Astrocyte (in vitro differentiated cells and primary cell): Measurements from ENCODE around the gene XPO6.

ENCODE experiments used
- CTCF ChIP-seq: IDR thresholded peaks from 2 replicates; pipeline ENCODE4 v1.5.1; 2011; ENCODE audit warnings: low read depth, mild to moderate bottlenecking, inconsistent platforms, low read length, moderate library complexity; ENCODE audit not compliant: insufficient read depth
- EZH2 ChIP-seq: IDR thresholded peaks from 2 replicates; pipeline ENCODE4 v1.6.1; 2012; ENCODE audit warnings: mild to moderate bottlenecking, low read length, inconsistent platforms; ENCODE audit not compliant: insufficient read depth

GRCh38 chr16:28062847-28063521 lies 148.8 kb downstream of the XPO6 start:
- TF ChIP-seq CTCF (no peak), EZH2 (peak; percentile 38)
